Thoracic aorta (tissue), 2 donors: ENCODE data around the gene REL. TPM values are rescaled to one million over a fixed set of nuclear protein-coding genes. Genes with fewer than 3 reads are reported as not detected.
"Not testable (repeated sequence)": the region's sequence is repeated elsewhere in the genome, so short reads cannot be mapped to it uniquely, and the experiment has no call there.

ENCODE experiments used
- ATAC-seq: fragments of 150-250 bp; one replicate; pipeline ENCODE4 v1.8.0; 2017; ENCODE audit warnings: low read depth; ENCODE audit not compliant: insufficient number of reproducible peaks, low FRiP score
- DNase-seq: peaks from one replicate; pipeline ENCODE4 v3.0.0-alpha.2; 2020; ENCODE audit warnings: low spot score
- H3K27ac ChIP-seq, 2 donors: fragments of 200-600 bp; sonication (generic); 1 replicate in 1 of 2; 2 replicates in 1 of 2; pipeline ENCODE4 v1.5.1; 2016; ENCODE audit warnings: mild to moderate bottlenecking in 2 of 2, moderate library complexity in 2 of 2
- H3K27me3 ChIP-seq: fragments of 200-600 bp; sonication (generic); replicated peaks from 2 replicates; pipeline ENCODE4 v1.6.0; 2016; ENCODE audit warnings: mild to moderate bottlenecking; ENCODE audit not compliant: insufficient read depth
- H3K36me3 ChIP-seq: fragments of 200-600 bp; sonication (generic); one replicate; pipeline ENCODE4 v1.5.1; 2016
- H3K4me1 ChIP-seq, 2 donors: fragments of 200-600 bp; sonication (generic); 1 replicate in 1 of 2; 2 replicates in 1 of 2; pipeline versions ENCODE4 v1.5.1 to v1.6.0; 2016; ENCODE audit warnings: low read depth in 2 of 2, mild to moderate bottlenecking in 1 of 2; ENCODE audit not compliant: control insufficient read depth in 1 of 2
- H3K4me3 ChIP-seq: fragments of 200-600 bp; sonication (generic); 2 replicates; pipeline ENCODE4 v1.5.1; 2016; ENCODE audit warnings: mild to moderate bottlenecking
- H3K9me3 ChIP-seq: fragments of 200-600 bp; sonication (generic); 2 replicates; pipeline ENCODE4 v1.5.1; 2016
- CTCF ChIP-seq: fragments of 200-600 bp; sonication (generic); IDR thresholded peaks from one replicate; pipeline ENCODE4 v1.5.1; 2019; ENCODE audit warnings: antibody characterized with exemption
- total RNA-seq, 2 donors: library from RNA; depleted of rRNA; stranded (reverse); fragments of >200 nt; gene quantifications; one replicate each; pipeline versions ENCODE4 v1.1.0 to v1.2.3, GENCODE V29; 2016

The REL gene
- total RNA-seq, 2 donors from 2014 or later, result 15.7 to 26.9 TPM

GRCh38 chr2:60891180-60891579, 9.8 kb downstream of the REL start:
- ATAC-seq (no peak), DNase-seq (no peak)
- Histone ChIP-seq H3K36me3 (peaks cover 10% of the 10 kb centered on the region), H3K9me3 (no peaks in the 10 kb centered on the region), H3K27ac (no peak overlapping the region), H3K27me3 (no peaks in the 10 kb centered on the region), H3K4me1 (peaks cover 0 to 5% of the 10 kb centered on the region in 2 donors), H3K4me3 (no peak overlapping the region)
- no peak for TF ChIP-seq CTCF

DNA sequence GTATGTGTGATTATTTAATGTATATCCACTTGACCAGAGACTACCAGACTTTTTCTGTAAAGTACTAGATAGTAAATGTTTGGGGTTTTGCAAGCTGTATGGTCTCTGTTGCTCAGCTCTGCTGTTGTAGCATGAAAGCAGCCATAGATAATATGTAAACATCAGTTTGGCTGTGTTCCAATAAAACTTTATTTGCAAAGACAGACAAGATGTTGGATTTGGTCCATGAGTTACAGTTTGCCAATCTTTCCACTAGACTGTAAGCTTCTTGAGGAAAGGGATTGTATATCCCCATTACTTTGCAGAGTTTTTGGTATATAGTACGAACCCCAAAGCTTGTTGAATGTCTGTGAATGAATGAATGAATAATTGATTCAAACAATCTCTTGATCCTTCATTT, 17.2 kb downstream of the REL start:
- no peaks in the 10 kb centered on the region for H3K27me3 ChIP-seq
- H3K27ac ChIP-seq, result no peak overlapping the region
- DNase-seq (no peak), ATAC-seq (no peak)
- H3K4me3 ChIP-seq, result no peak overlapping the region
- peaks cover 27% of the 10 kb centered on the region for H3K36me3 ChIP-seq
- no peaks in the 10 kb centered on the region for H3K9me3 ChIP-seq
- H3K4me1 ChIP-seq, result peaks cover 0 to 4% of the 10 kb centered on the region in 2 donors
- no peak for TF ChIP-seq CTCF

DNA sequence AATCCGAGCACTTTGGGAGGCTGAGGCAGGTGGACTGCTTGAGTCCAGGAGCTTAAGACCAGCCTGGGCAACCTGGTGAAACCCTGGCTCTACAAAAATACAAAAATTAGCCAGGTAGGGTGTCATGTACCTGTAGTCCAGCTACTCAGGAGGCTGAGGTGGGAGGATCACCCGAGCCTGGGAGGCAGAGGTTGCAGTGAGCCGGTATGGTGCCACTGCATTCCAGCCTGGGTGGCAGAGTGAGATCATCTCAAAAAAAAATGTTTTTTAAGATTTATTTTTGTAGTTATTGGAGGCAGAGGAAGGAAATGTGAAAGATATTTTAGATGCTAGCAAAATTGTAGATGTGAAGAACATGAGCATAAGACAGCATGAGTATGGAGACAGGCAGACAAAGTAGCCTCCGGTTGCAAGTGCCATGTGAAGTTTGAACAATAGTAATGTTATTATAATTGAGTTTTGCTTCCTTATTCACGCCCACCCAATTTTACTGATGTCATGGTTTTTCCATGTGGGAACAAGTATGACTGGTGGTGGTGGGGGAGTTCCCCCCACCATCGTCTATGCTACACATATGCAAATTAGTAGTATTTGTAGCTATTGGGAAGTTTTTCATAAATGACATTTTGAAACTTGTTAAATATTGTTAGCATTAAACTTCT, 18.0 kb downstream of the REL start:
- Histone ChIP-seq H3K4me1 (peaks cover 0 to 4% of the 10 kb centered on the region in 2 donors), H3K27me3 (no peaks in the 10 kb centered on the region), H3K27ac (no peak overlapping the region), H3K4me3 (no peak overlapping the region), H3K9me3 (no peaks in the 10 kb centered on the region), H3K36me3 (peaks cover 27% of the 10 kb centered on the region)
- DNase-seq (no peak), ATAC-seq (no peak)
- no peak for TF ChIP-seq CTCF

DNA sequence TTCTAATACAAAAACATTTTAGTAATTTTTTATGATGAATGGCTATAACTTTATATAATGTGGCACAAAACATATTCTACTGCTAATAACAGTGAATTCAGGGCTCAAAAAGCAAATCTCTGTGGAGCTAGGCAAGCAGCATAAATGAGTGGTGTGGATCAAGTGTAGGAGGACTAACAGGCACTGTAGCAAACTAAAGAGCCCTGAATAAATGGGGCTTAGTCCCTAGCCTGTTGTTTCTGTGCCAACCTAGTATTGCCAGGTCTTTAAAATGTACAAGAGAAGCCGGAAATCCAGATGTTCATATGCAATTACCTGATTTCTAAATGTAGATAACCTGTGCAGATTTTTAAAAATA, 18.5 kb downstream of the REL start:
- TF ChIP-seq CTCF, result no peak
- Histone ChIP-seq H3K27me3 (no peaks in the 10 kb centered on the region), H3K9me3 (no peaks in the 10 kb centered on the region), H3K4me3 (no peak overlapping the region), H3K27ac (no peak overlapping the region), H3K36me3 (peaks cover 25% of the 10 kb centered on the region), H3K4me1 (peaks cover 0 to 4% of the 10 kb centered on the region in 2 donors)
- ATAC-seq (no peak), DNase-seq (no peak)

DNA sequence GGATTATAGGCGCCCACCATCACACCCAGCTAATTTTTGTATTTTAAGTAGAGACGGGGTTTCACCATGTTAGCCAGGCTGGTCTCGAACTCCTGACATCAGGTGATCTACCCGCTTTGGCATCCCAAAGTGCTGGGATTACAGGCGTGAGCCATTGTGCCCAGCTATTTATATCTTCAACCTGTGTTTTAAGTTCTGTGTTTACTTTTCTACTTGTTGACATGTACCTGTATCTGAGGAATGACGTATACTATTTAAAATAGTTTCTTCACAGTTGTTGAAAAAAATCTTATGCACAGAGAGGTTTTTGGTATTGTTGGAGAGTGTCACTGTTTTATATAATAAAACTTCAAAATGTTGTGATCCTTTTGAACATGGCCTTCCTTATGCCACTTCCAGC, 19.9 kb downstream of the REL start:
- H3K27me3 ChIP-seq, H3K4me1 ChIP-seq, H3K27ac ChIP-seq, H3K4me3 ChIP-seq, H3K9me3 ChIP-seq, DNase-seq, ATAC-seq: not testable (repeated sequence)
- peaks cover 20% of the 10 kb centered on the region for H3K36me3 ChIP-seq

- H3K27ac ChIP-seq, H3K9me3 ChIP-seq, H3K4me1 ChIP-seq, DNase-seq, H3K27me3 ChIP-seq, H3K4me3 ChIP-seq, ATAC-seq: not testable (repeated sequence)
- peaks cover 12% of the 10 kb centered on the region for H3K36me3 ChIP-seq
Observed at GRCh38 chr2:60905867-60906266, 24.5 kb downstream of the REL start.
